GM19397 (cell line): Measurements from ENCODE around the gene VSTM2B.
"Not testable (repeated sequence)": the region's sequence is repeated elsewhere in the genome, so short reads cannot be mapped to it uniquely, and the experiment has no call there.

Source experiments
- ATAC-seq: cut with Tn5 transposase; IDR thresholded peaks from one replicate; pipeline ENCODE4 v1.9.1; 2021; ENCODE audit warnings: mild to moderate bottlenecking, moderate library complexity; ENCODE audit not compliant: unreplicated experiment

Gene VSTM2B

GRCh38 chr19:29525901-29526729 is at the start of gene VSTM2B:
VSTM2B (plus strand) TSS chr19:29525994; CDS start chr19:29526584, 590 bp downstream.
- no peak for ATAC-seq

- ATAC-seq = no peak
Measured at GRCh38 chr19:29476528-29476927, 49.3 kb upstream of the VSTM2B start.

DNA sequence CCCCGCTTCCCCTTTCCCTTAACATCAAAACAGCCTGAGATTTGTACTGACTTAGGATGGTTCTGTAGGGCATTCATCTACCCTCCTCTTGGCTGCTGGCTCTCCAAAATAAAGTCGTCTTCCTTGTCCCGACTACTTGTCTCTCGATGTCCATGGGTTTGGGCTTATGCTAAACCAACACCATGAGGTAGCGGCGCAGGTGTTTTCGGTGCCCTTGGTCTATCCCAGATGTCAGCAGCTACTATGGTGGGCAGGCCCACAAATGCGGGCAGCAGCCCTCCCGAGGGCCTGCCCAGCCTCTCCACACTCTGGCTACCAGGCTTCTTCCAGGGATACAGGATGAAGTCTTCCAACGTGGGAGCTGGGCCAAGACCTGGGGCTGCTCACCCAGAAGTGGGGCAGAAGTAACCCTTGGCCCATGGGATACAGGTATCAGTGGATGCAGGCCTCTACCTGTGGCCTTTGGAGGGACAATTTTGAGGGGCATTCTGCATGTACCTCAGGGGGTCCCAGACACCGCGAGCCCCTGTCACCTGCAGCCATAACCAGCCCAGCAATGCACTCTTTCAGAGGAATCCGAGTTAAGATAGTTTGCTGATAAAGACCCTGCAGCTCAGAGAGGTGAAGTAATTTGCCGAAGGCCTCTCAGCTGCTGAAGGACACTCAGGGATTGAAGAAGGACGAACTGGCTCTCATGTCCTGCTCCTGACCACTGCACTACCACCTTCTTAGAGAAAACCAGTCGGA is 47.8 kb upstream of the VSTM2B start:
- ATAC-seq = no peak

GRCh38 chr19:29478578-29479565 is 46.9 kb upstream of the VSTM2B start:
- no peak for ATAC-seq

GRCh38 chr19:29479941-29480340 is 45.9 kb upstream of the VSTM2B start:
- ATAC-seq = no peak

- ATAC-seq = no peak
Measured at GRCh38 chr19:29480507-29480906, 45.3 kb upstream of the VSTM2B start.

DNA sequence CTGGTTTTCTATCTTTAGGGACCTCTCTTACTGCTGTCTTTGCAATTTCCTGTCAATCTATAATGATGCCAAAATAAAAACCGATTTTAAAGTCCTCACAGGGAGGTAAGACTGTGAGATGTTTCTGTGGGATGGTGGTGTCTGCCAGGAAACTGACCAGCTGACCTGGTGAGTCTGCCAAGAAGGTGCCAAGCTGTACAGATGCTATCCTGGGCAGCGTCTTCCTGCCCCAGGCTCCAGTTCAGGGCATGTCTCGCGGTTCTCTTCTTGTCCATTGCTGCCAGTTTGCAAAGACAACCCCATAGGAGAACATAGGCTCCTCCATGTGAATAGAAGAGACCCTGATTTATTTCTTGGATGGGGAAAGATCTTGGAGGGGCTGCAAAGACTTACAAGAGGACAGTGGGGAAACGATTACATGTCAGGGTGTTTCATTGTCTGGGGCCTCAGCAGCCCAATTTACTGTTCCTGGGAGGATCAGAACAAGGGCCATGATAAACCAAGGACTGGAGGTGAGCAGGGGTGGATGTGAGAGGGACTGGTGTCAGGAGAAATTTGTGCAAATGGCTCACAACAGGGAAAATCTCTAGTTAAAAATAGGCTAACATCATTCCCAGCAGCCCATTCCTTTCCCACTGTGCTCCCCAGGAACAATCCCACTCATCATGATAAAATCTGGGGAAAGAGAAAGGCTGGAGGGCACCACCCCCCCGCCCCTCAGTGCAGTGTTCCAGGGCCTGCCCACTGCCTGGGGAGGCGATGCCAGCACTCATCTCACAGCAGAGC is 42.7 kb upstream of the VSTM2B start:
- ATAC-seq = no peak

DNA sequence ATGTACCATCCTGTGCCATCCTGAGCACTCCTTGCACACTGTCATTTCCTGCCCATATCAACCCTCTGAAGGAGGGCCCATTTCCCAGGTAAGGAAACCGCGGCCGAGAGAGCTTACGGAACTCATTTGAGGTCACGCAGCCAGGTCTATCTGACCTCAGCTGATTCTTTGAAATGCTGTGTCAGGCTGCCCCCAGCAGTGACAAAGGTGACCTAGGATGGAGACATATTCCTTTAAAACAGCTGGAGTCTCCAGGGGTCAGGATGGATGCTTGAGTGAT is 42.2 kb upstream of the VSTM2B start:
- ATAC-seq = no peak

- ATAC-seq = no peak
Measured at GRCh38 chr19:29483944-29484581, 41.7 kb upstream of the VSTM2B start.

- no peak for ATAC-seq
Measured at GRCh38 chr19:29484876-29485275, 40.9 kb upstream of the VSTM2B start.

DNA sequence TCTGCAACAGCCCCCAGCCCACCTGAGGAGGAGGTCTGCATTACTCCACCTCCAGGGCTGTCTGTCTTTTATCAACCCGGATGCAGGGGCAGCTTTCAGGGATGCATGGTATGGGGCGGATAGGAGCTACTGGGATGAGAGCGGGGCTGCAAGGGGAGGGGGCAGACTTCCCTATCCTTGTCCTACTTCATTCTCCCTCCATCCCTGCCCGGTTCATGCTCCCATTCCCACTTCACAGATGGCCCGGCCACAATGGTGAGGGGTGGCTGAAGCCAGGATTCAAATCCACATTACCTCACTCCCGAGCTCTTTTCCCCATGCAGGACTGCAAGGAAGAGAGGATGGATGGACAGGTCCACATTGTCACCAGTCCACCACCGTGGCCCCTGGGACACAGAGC is 40.5 kb upstream of the VSTM2B start:
- no peak for ATAC-seq

- not testable (repeated sequence) for ATAC-seq
Measured at GRCh38 chr19:29486961-29487360, 38.8 kb upstream of the VSTM2B start.

DNA sequence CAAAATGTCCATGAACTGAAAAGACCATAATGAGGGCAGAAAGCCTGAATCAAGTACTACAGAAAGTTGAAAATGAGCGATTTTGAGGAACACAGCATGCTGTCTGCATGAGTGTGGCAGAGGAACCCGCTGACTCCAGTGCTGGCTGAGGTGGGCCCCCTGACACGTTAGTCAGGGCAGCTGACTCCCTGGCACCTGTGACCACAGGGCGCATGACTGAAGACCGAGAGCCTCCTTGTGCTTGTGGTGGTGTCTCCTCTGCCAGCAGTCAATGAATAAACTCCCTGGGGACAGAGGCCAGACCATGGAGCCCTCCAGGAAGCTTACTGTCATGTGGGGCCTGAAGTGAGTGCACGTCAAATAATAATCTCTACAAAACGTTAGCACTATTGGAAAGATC is 38.4 kb upstream of the VSTM2B start:
- no peak for ATAC-seq

DNA sequence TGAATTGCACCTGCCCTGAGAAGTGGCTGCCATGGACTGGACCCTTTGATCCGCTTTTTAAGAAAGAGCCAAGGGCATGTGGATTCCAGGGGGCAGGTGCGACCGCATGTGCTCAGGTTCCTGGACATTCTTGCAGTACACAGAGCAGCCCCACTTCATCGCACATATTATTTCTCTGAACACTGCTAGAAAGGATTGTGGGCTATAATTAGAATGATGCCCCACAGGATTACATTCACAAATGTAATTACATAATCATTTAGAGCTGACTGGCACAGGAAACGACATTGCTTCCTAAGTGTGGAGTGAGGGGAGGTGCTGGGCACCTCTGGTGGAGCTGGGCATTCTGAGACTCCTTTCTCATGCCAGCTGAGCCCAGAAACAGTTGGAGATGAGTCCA is 37.5 kb upstream of the VSTM2B start:
- no peak for ATAC-seq

DNA sequence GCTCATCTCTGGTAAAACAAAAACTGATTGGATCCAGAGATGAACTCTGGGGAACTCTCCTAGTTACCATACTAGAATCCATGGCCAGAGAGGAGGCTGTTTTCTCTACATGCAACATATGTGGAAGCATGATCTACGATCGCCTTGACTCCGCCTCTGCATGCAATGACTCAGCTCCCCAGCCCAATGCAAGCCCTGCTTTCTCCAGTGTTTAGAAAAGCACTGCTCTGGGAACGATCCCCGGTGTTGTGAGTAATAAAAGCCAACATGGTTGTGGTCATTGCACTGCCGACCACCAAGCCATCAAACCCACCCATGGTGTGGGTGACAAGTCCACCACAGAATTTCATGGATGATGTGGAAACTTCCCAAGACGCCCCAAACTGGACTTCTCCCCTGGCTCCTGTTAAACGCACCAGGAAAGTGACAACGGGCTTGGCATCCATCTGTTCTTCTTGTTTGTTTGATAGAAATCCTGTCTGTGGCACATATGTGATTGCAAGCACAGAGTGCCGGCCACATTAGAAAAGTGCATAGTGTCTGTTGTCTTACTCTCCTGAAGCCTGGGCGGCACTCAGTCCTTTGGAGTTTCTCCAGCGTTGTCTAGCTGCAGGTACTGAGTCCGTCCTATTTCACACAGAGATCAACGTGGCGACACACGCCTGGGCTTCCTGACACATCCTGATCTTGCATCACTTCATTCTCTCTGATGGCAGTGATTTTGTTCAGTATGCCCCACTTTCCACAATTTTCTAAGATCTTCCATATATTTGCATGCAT is 36.4 kb upstream of the VSTM2B start:
- ATAC-seq = no peak

DNA sequence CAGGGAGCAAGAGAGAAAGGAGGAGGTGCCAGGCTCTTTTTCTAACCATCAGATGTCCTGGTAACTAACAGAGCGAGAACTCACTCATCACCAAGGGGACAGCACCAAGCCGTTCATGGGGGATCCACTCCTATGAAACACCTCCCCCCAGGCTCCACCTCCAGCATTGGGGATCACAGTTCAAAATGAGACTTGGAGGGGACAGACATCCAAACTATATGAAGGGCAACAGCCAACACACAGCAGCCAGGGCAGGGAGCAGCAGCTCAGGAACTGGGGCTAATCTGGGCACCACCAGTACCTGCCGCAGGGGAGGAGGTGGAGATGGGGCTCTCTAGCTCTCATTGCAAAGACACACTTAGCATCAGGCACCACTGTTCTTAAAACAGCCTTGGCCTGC is 34.3 kb upstream of the VSTM2B start:
- no peak for ATAC-seq

DNA sequence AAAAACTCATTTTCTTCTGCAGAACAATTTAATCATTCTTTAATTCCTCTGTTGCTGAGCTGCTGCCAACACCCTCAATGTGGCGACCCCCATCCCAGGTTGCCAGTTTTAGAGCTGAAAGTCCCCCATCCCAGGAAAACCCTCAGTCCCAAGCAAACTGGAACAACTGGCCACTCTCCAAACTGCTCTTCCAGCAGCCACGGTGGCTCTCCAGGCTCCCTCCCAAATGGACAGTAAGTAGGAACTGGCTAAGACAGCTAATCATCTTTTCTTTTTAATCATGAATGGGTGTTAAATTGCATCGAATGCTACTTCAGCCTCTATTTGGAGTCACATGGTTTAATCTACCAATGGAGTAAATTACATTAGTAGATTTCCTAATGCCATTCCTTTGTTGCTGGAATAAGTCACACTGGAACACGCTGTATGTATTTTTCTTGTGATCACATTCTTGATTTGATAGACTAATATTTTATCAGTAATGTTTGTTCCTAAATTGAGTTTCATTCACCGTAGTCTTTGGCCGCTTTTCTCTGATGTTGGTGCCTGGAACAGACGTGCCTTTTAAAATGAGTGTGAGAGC is 33.7 kb upstream of the VSTM2B start:
- no peak for ATAC-seq

GRCh38 chr19:29492769-29493168 is 33.0 kb upstream of the VSTM2B start:
- ATAC-seq = no peak

DNA sequence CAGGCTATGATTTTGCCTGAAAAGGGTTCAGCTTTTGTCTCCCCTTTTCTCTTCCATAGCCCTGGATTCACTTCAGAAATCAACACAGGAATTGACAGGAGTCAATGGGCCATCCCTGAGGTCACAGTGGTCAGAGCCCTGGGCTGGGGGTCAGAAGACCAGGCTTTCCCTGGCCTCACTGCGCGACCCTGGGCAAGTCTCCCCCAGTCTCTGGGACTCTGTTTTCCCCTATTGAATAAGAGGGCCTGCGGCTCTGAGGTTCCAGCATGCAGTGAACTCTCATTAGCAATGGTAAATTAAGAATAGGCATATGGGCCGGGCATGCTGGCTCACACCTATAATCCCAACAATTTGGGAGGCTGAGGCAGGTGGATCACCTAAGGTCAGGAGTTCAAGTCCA is 30.7 kb upstream of the VSTM2B start:
- no peak for ATAC-seq
